Retinal pigment epithelial cell (primary cell): Measurements from ENCODE around the gene AP3B1.

Experiments used
- DNase-seq: peaks from one replicate; pipeline ENCODE4 v3.0.0-alpha.2; 2010; ENCODE audit warnings: low read depth
- H3K4me3 ChIP-seq: 2 replicates; pipeline ENCODE4 v1.5.1; 2011; ENCODE audit warnings: mild to moderate bottlenecking, low read length, control low read depth, moderate library complexity
- CTCF ChIP-seq: conservative IDR thresholded peaks from 2 replicates; pipeline ENCODE4 v1.5.1; 2011; ENCODE audit warnings: low read depth, low read length, control low read depth, inconsistent platforms

AP3B1 gene

GRCh38 chr5:78234804-78235203, 59.7 kb downstream of the AP3B1 start:
- no peak overlapping the region for H3K4me3 ChIP-seq
- DNase-seq = no peak
- TF ChIP-seq CTCF = no peak

- no peak overlapping the region for H3K4me3 ChIP-seq
- no peak for TF ChIP-seq CTCF
- DNase-seq = no peak
Measured at GRCh38 chr5:78232163-78232562, 62.3 kb downstream of the AP3B1 start.

GRCh38 chr5:78224358-78224757, 70.1 kb downstream of the AP3B1 start:
- no peak for DNase-seq
- no peak for TF ChIP-seq CTCF
- no peak overlapping the region for H3K4me3 ChIP-seq

- DNase-seq = no peak
- no peak for TF ChIP-seq CTCF
- no peak overlapping the region for H3K4me3 ChIP-seq
Measured at GRCh38 chr5:78221964-78222451, 72.5 kb downstream of the AP3B1 start.

- no peak for DNase-seq
- TF ChIP-seq CTCF = no peak
- no peak overlapping the region for H3K4me3 ChIP-seq
Measured at GRCh38 chr5:78221467-78221866, 73.0 kb downstream of the AP3B1 start.

GRCh38 chr5:78215972-78216371, 78.5 kb downstream of the AP3B1 start:
- no peak overlapping the region for H3K4me3 ChIP-seq
- no peak for TF ChIP-seq CTCF
- no peak for DNase-seq

GRCh38 chr5:78215565-78215964, 78.9 kb downstream of the AP3B1 start:
- H3K4me3 ChIP-seq = no peak overlapping the region
- TF ChIP-seq CTCF = no peak
- no peak for DNase-seq
